ENCODE data around the gene ARF3. TPM values are rescaled to one million over a fixed set of nuclear protein-coding genes. Genes with fewer than 3 reads are reported as not detected.
A peak's percentile ranks its signal among the peaks of the same experiment; 100 is the strongest.

ARF3 gene
- total and polyA plus RNA-seq, 2 of the 13 experiments (the other 11 are each of a cell fraction or from before 2014, with no cell fraction given), result 53.8 to 57.9 TPM

- TF ChIP-seq, protein P1, sequence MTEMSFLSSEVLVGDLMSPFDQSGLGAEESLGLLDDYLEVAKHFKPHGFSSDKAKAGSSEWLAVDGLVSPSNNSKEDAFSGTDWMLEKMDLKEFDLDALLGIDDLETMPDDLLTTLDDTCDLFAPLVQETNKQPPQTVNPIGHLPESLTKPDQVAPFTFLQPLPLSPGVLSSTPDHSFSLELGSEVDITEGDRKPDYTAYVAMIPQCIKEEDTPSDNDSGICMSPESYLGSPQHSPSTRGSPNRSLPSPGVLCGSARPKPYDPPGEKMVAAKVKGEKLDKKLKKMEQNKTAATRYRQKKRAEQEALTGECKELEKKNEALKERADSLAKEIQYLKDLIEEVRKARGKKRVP (CRISPR knock-in tag; IDR thresholded peaks at IDR 0.05), result no peak
- peak; percentile 34; the same call in 1 of the 2 replicates for TF ChIP-seq HMG20A (CRISPR knock-in tag; IDR thresholded peaks at IDR 0.05; ENCODE audit: borderline replicate concordance)
- TF ChIP-seq ZFAT (CRISPR knock-in tag; conservative IDR thresholded peaks at IDR 0.05), result no peak
- TF ChIP-seq CCAR2 (optimal IDR thresholded peaks at IDR 0.05; ENCODE audit: low read depth, low read length), result no peak
- TF ChIP-seq RELA (CRISPR knock-in tag; IDR thresholded peaks at IDR 0.05), result no peak
- no peak for TF ChIP-seq GLMP (CRISPR knock-in tag; IDR thresholded peaks at IDR 0.05; ENCODE audit: borderline replicate concordance)
- TF ChIP-seq TCF12 (IDR thresholded peaks at IDR 0.05), result no peak
- no peak for TF ChIP-seq TCF12 (CRISPR knock-in tag; IDR thresholded peaks at IDR 0.05)
- TF ChIP-seq DNMT3B (CRISPR knock-in tag; conservative IDR thresholded peaks at IDR 0.05), result no peak
- TF ChIP-seq, protein P2, sequence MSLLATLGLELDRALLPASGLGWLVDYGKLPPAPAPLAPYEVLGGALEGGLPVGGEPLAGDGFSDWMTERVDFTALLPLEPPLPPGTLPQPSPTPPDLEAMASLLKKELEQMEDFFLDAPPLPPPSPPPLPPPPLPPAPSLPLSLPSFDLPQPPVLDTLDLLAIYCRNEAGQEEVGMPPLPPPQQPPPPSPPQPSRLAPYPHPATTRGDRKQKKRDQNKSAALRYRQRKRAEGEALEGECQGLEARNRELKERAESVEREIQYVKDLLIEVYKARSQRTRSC (CRISPR knock-in tag; IDR thresholded peaks at IDR 0.05; ENCODE audit: low read depth), result no peak
- TF ChIP-seq ZNF776 (CRISPR knock-in tag; IDR thresholded peaks at IDR 0.05), result no peak
- no peak for TF ChIP-seq CREBL2 (CRISPR knock-in tag; IDR thresholded peaks at IDR 0.05; ENCODE audit: borderline replicate concordance)
- no peak for TF ChIP-seq ZBTB42 (CRISPR knock-in tag; IDR thresholded peaks at IDR 0.05)
- no peak for TF ChIP-seq ZMYM2 (CRISPR knock-in tag; IDR thresholded peaks at IDR 0.05)
- TF ChIP-seq, protein P3, sequence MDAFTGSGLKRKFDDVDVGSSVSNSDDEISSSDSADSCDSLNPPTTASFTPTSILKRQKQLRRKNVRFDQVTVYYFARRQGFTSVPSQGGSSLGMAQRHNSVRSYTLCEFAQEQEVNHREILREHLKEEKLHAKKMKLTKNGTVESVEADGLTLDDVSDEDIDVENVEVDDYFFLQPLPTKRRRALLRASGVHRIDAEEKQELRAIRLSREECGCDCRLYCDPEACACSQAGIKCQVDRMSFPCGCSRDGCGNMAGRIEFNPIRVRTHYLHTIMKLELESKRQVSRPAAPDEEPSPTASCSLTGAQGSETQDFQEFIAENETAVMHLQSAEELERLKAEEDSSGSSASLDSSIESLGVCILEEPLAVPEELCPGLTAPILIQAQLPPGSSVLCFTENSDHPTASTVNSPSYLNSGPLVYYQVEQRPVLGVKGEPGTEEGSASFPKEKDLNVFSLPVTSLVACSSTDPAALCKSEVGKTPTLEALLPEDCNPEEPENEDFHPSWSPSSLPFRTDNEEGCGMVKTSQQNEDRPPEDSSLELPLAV (CRISPR knock-in tag; conservative IDR thresholded peaks at IDR 0.05; ENCODE audit: low read depth), result no peak
- no peak for TF ChIP-seq ZNF264 (CRISPR knock-in tag; IDR thresholded peaks at IDR 0.05)
- no peak for TF ChIP-seq ZNF124 (CRISPR knock-in tag; IDR thresholded peaks at IDR 0.05)
- no peak for TF ChIP-seq MEIS2 (CRISPR knock-in tag; IDR thresholded peaks at IDR 0.05)
- TF ChIP-seq, protein P4, sequence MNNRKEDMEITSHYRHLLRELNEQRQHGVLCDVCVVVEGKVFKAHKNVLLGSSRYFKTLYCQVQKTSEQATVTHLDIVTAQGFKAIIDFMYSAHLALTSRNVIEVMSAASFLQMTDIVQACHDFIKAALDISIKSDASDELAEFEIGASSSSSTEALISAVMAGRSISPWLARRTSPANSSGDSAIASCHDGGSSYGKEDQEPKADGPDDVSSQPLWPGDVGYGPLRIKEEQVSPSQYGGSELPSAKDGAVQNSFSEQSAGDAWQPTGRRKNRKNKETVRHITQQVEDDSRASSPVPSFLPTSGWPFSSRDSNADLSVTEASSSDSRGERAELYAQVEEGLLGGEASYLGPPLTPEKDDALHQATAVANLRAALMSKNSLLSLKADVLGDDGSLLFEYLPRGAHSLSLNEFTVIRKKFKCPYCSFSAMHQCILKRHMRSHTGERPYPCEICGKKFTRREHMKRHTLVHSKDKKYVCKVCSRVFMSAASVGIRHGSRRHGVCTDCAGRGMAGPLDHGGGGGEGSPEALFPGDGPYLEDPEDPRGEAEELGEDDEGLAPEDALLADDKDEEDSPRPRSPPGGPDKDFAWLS (CRISPR knock-in tag; IDR thresholded peaks at IDR 0.05; ENCODE audit: borderline replicate concordance), result no peak
- TF ChIP-seq HNF1A (IDR thresholded peaks at IDR 0.05; ENCODE audit: low read depth), result peak; percentile 88
- TF ChIP-seq HNF1A (CRISPR knock-in tag; IDR thresholded peaks at IDR 0.05; ENCODE audit: borderline replicate concordance), result peak; percentile 93
Observed at GRCh38 chr12:48907245-48907644, 50.0 kb downstream of the ARF3 start (continued).

Measured in HepG2 (cell line).